Retinal pigment epithelial cell (primary cell): ENCODE measurements around the gene ATP6AP2.

Source experiments
- DNase-seq: peaks from one replicate; pipeline ENCODE4 v3.0.0-alpha.2; 2010; ENCODE audit warnings: low read depth
- H3K4me3 ChIP-seq: 2 replicates; pipeline ENCODE4 v1.5.1; 2011; ENCODE audit warnings: mild to moderate bottlenecking, low read length, control low read depth, moderate library complexity
- CTCF ChIP-seq: conservative IDR thresholded peaks from 2 replicates; pipeline ENCODE4 v1.5.1; 2011; ENCODE audit warnings: low read depth, low read length, control low read depth, inconsistent platforms

The ATP6AP2 gene

GRCh38 chrX:40603446-40603845 is 22.7 kb downstream of the ATP6AP2 start:
- no peak overlapping the region for H3K4me3 ChIP-seq
- TF ChIP-seq CTCF, result no peak
- no peak for DNase-seq

- no peak for TF ChIP-seq CTCF
- DNase-seq, result no peak
- no peak overlapping the region for H3K4me3 ChIP-seq
These were observed 26.6 kb downstream of the ATP6AP2 start for GRCh38 chrX:40607381-40607780.

GRCh38 chrX:40612511-40612910 is 31.7 kb downstream of the ATP6AP2 start:
- TF ChIP-seq CTCF, result no peak
- H3K4me3 ChIP-seq, result no peak overlapping the region
- DNase-seq, result no peak

GRCh38 chrX:40615976-40616375 is 35.2 kb downstream of the ATP6AP2 start:
- no peak for TF ChIP-seq CTCF
- H3K4me3 ChIP-seq, result no peak overlapping the region
- DNase-seq, result no peak

GRCh38 chrX:40617566-40617965 is 36.8 kb downstream of the ATP6AP2 start:
- no peak overlapping the region for H3K4me3 ChIP-seq
- peak; percentile 2 for DNase-seq
- no peak for TF ChIP-seq CTCF

- no peak for DNase-seq
- TF ChIP-seq CTCF, result no peak
These were observed 41.8 kb downstream of the ATP6AP2 start for GRCh38 chrX:40622479-40623138.

GRCh38 chrX:40623139-40623536 is 42.4 kb downstream of the ATP6AP2 start, which contains the start of gene MPC1L:
Gene MPC1L (plus strand): TSS chrX:40623428. CDS start chrX:40623566, 138 bp downstream.
- TF ChIP-seq CTCF, result no peak
- H3K4me3 ChIP-seq, result no peak within 1 kb of the TSS
- no peak for DNase-seq

More at GRCh38 chrX:40622479-40623138, 41.8 kb downstream of the ATP6AP2 start:
- no peak overlapping the region for H3K4me3 ChIP-seq
